GM19372 (cell line): Measurements from ENCODE around the gene IFNL4.
"Not testable (repeated sequence)": the region's sequence is repeated elsewhere in the genome, so short reads cannot be mapped to it uniquely, and the experiment has no call there.

ENCODE experiments used
- ATAC-seq: cut with Tn5 transposase; IDR thresholded peaks from one replicate; pipeline ENCODE4 v1.9.1; 2021; ENCODE audit warnings: mild to moderate bottlenecking, low read depth, moderate library complexity; ENCODE audit not compliant: unreplicated experiment

Gene IFNL4

GRCh38 chr19:39248806-39249205 lies at the start of gene IFNL4:
Gene IFNL4, minus strand, starts transcription at chr19:39248856.
- ATAC-seq: no peak

- ATAC-seq: no peak
These were observed 49.4 kb upstream of the IFNL4 start for GRCh38 chr19:39297931-39298634.

- ATAC-seq: no peak
These were observed 48.2 kb upstream of the IFNL4 start for GRCh38 chr19:39296906-39297305.

GRCh38 chr19:39296055-39296645 lies 47.5 kb upstream of the IFNL4 start, which contains the start of gene IFNL1:
Gene IFNL1, plus strand, starts transcription at chr19:39296407. Its CDS starts 15 bp downstream, at chr19:39296422.
- no peak for ATAC-seq

GRCh38 chr19:39293394-39293793 lies 44.7 kb upstream of the IFNL4 start:
- no peak for ATAC-seq

GRCh38 chr19:39284032-39284431 lies 35.4 kb upstream of the IFNL4 start:
- ATAC-seq: no peak

- ATAC-seq: no peak
These were observed 33.4 kb upstream of the IFNL4 start for GRCh38 chr19:39282021-39282420.

- ATAC-seq: no peak
These were observed 28.9 kb upstream of the IFNL4 start for GRCh38 chr19:39277598-39277997.

- ATAC-seq: no peak
These were observed 28.1 kb upstream of the IFNL4 start for GRCh38 chr19:39276740-39277139.

- no peak for ATAC-seq
These were observed 26.9 kb upstream of the IFNL4 start for GRCh38 chr19:39275578-39275977.

GRCh38 chr19:39273859-39274258 lies 25.2 kb upstream of the IFNL4 start:
- ATAC-seq: not testable (repeated sequence)

- ATAC-seq: no peak
These were observed 21.6 kb upstream of the IFNL4 start for GRCh38 chr19:39270036-39270871.

- ATAC-seq: not testable (repeated sequence)
These were observed 20.7 kb upstream of the IFNL4 start for GRCh38 chr19:39269369-39269768.

GRCh38 chr19:39268531-39269223 lies 20.0 kb upstream of the IFNL4 start:
- not testable (repeated sequence) for ATAC-seq

- ATAC-seq: not testable (repeated sequence)
These were observed 19.4 kb upstream of the IFNL4 start, which contains the start of gene IFNL2 for GRCh38 chr19:39268085-39268484. Gene IFNL2, plus strand, starts transcription at chr19:39268396. Its CDS starts 173 bp downstream, at chr19:39268569.

- no peak for ATAC-seq
These were observed 16.8 kb upstream of the IFNL4 start for GRCh38 chr19:39265321-39265916.

- no peak for ATAC-seq
These were observed 15.9 kb upstream of the IFNL4 start for GRCh38 chr19:39264306-39265290.

- no peak for ATAC-seq
These were observed 15.3 kb upstream of the IFNL4 start for GRCh38 chr19:39263912-39264305.

- no peak for ATAC-seq
These were observed 13.8 kb upstream of the IFNL4 start for GRCh38 chr19:39262496-39262895.
